ENCODE data around the gene COBL.

COBL gene

DNA sequence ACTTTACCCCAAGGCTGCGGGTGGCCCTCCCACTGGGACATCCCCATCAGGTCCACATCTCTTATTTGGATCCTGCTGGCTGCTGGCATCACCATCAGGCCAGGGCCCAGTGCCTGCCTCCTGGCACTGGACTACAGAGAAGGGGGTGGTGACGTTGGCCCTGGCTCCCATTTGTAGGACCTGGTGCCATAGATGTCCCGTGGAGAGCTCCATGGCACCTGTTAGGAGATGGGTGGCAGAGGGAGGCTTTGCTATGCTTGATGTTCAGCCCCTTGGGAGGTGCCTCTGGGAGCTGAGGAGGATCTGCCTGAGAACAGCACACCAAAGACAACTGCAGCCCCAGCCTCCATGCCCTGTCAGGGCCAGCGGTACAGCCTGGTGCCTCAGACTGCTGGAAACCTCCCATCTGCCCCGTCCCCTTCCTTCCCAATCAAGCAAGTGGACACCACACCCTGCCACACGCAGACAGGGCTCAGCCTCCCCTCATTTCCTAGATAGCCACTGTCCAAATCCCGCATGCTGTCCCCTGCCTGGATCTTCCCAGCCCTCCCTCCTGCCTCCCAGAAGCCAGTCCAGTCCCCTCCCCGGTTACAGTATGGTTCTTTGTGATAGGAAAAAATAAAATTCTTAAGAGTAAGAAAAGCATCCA is 303.9 kb downstream of the COBL start:
- no peak for TF ChIP-seq POLR2A (IDR thresholded peaks at IDR 0.05; ENCODE audit: low read depth, low read length)
- TF ChIP-seq SPI1 (IDR thresholded peaks at IDR 0.05; ENCODE audit: low read depth, low read length), result no peak
- TF ChIP-seq TAF1 (IDR thresholded peaks at IDR 0.05; ENCODE audit: low read depth, low read length), result no peak
- DNase-seq (ENCODE audit: insufficient read length, low spot score) (no peak), FAIRE-seq (no peak)

DNA sequence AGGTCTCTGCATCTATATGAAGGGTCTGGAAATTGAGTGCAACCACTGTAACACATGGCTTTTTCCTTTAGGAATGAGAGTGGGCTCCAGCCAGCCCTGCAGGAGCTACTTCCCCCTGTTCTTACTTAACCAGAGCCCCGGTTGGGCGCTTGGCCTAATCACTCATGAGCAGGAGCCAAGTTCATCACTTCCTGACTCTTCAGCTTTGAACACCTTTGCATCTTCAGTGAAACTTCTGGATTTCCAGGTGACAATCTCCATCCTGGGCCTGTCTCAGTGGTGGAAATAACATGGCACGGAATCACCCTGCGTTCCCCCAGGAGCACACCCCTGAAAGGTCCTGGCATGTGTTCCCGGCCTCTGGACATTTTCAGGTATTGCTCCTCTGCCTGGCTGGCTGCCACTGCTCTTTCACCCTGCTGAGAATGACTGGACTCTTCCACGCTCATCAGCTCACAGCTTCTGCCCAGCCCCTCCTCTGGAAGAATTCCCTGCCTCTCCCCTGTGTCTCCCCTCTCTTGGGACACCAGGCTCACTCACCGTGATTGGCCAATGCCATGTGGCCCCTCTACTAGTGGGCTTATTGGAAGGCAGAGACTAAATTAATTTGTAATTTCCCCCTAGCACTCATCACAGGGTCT is 304.8 kb downstream of the COBL start:
- TF ChIP-seq POLR2AphosphoS5 (IDR thresholded peaks at IDR 0.05; ENCODE audit: low read depth, low read length) (no peak), PAX5 (IDR thresholded peaks at IDR 0.05; ENCODE audit: insufficient read depth, low read length, severe bottlenecking) (no peak), POU2F2 (IDR thresholded peaks at IDR 0.05; ENCODE audit: low read depth, low read length) (no peak), SPI1 (IDR thresholded peaks at IDR 0.05; ENCODE audit: low read depth, low read length) (no peak), POLR2A (IDR thresholded peaks at IDR 0.05; ENCODE audit: low read depth, low read length) (no peak), TAF1 (IDR thresholded peaks at IDR 0.05; ENCODE audit: low read depth, low read length) (no peak)
- no peak for FAIRE-seq

DNA sequence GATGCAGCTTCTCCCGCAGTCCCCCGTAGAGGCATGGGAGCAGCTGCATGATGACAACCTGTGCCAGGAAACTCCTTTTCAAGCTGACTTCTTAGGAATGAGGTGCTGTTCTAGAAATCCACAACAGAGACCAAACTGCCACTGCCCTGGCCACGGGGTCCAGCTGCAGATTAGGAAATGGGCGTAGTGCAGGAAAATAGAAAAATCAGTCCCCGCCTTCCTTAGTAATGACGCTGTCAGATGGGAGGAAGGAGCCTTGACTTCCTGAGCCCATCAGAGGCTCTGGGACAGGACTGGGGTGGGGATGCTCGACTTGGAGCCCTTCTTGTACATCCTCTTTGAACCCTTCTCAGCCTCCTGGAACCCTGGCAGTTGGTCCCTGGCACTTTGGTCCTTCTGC is 306.1 kb downstream of the COBL start:
- no peak for FAIRE-seq
- TF ChIP-seq PAX5 (IDR thresholded peaks at IDR 0.05; ENCODE audit: insufficient read depth, low read length, severe bottlenecking), result no peak
- TF ChIP-seq POLR2A (IDR thresholded peaks at IDR 0.05; ENCODE audit: low read depth, low read length), result no peak
- no peak for TF ChIP-seq SPI1 (IDR thresholded peaks at IDR 0.05; ENCODE audit: low read depth, low read length)
- no peak for TF ChIP-seq TAF1 (IDR thresholded peaks at IDR 0.05; ENCODE audit: low read depth, low read length)
- TF ChIP-seq POU2F2 (IDR thresholded peaks at IDR 0.05; ENCODE audit: low read depth, low read length), result no peak
- no peak for TF ChIP-seq POLR2AphosphoS5 (IDR thresholded peaks at IDR 0.05; ENCODE audit: low read depth, low read length)
- no peak for DNase-seq (ENCODE audit: insufficient read length, low spot score)

More for the DNA sequence above, 304.8 kb downstream of the COBL start:
- no peak for DNase-seq (ENCODE audit: insufficient read length, low spot score)

DNA sequence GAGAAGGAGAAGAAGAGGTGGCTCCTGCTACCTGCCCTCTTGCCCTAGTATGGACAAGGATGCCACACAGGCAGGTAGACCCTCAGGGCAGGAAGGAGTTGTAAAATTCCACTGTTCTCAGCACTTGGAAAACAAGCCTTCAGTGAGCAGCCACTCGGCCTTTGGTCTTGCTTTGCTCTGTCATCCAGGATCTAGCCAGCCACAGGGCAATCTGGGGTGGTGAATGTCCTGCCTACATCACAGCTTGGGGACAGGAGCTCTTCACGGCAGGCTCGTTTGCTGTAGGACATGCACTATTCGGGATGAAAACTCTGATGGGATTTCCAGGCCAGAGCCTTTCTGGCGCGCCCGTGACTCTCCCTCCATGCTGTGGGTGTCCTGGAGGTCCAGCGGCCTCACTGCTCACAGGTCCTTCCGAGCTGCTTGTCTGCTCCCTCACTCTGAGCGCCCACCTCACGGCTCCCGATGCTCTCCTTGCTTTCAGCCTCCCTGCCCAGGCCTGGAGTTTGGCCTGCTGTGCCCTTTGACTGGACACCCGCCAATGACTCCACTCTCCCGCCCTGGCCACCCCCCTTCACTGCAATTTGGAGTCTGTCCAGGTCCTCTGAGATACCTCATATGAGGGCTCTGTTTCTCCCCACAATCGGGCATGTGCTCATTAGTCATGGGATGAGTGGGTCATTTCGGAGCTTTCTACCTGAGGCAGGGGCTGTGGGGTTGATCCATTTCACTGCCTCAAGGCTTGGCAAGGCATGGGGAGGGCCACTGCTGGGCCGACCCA is 306.7 kb downstream of the COBL start:
- DNase-seq (ENCODE audit: insufficient read length, low spot score), result no peak
- TF ChIP-seq POLR2A (IDR thresholded peaks at IDR 0.05; ENCODE audit: low read depth, low read length) (no peak), PAX5 (IDR thresholded peaks at IDR 0.05; ENCODE audit: insufficient read depth, low read length, severe bottlenecking) (no peak)
- FAIRE-seq, result no peak

DNA sequence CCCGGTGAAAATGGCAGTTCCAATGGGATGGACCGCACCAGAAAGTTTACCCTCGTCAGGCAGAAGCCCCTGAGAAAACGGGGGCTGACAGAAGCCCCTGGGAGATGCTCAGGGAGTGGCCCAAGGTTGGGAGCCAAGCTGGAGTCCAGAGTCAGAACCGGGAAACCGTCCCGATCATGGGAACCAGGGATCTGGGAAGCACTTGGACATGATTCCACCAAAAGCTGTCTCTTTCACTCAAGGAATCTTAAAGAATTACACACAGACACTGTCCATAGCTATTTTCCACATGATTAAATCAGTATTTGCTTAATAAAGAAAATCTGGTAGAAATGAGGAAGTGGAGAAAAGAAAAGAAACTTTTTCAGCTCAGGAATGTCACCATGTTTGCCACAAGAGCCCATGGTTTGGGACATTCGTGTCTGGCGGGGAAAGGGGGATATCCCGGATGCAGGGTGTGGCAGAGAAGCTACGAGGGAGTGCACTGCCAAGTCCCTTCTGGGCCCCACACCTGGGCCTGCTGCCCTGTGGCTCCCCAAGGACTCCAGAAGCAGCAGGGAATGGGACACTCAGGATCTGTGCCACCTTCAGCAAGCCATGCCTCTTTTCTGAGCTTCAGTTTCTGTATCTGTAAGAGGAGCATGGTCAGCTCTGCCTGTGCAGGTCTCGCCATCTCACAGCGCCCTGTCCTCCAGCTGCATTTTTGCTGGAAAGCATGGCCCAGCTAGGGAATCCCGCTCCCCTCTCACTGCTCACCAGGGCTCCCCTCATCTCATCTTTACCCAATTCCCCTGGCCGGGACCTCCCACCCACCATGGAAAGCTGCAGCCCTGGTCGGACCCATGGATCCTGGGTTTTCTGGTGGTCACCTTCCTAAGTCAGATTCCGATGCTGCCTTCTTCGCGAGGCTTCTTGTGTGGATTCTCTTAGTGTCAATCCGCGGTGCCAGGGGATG is 308.8 kb downstream of the COBL start:
- DNase-seq (ENCODE audit: insufficient read length, low spot score) (no peak), FAIRE-seq (no peak)
- TF ChIP-seq TAF1 (IDR thresholded peaks at IDR 0.05; ENCODE audit: low read depth, low read length) (no peak), POLR2A (IDR thresholded peaks at IDR 0.05; ENCODE audit: low read depth, low read length) (no peak), POLR2AphosphoS5 (IDR thresholded peaks at IDR 0.05; ENCODE audit: low read depth, low read length) (no peak), SPI1 (IDR thresholded peaks at IDR 0.05; ENCODE audit: low read depth, low read length) (no peak), PAX5 (IDR thresholded peaks at IDR 0.05; ENCODE audit: insufficient read depth, low read length, severe bottlenecking) (no peak), POU2F2 (IDR thresholded peaks at IDR 0.05; ENCODE audit: low read depth, low read length) (no peak)

DNA sequence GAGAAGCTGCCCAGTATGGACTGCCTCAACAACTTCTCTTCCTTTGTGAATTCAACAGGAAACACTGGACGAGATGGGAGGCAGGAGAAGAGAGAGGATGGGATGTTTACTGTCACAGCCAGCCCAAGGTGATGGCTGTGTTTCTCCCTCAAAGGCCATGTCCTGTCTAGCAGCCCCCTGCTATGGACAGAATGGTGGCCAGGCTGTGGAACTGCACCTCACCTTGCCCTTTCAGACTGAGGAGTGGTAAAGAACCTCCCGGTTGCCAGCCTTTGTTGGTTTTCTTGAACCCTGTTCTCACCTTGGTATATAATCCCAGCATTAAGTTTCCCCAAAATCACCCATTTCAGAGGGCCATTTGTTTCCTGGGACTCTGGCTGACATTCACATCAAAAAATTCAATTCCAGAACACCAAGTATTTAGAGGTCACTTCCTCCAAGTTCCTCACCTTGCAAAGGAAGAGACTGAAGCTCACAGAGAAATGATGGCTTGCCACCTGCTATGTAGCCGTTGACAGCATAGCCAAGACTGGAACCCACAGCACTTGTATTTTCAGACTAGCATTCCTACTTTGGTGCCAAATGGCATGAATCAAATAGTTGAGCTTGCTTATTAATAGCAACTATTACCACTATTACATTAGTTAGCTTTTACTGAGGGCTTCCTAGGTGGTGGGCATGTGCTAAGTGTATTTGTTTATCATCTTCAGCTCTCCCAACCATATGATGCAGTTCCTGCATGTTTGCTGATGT is 309.9 kb downstream of the COBL start:
- FAIRE-seq, result no peak
- no peak for DNase-seq (ENCODE audit: insufficient read length, low spot score)
- TF ChIP-seq POLR2AphosphoS5 (IDR thresholded peaks at IDR 0.05; ENCODE audit: low read depth, low read length), result no peak
- no peak for TF ChIP-seq POLR2A (IDR thresholded peaks at IDR 0.05; ENCODE audit: low read depth, low read length)
- TF ChIP-seq PAX5 (IDR thresholded peaks at IDR 0.05; ENCODE audit: insufficient read depth, low read length, severe bottlenecking), result no peak
- TF ChIP-seq SPI1 (IDR thresholded peaks at IDR 0.05; ENCODE audit: low read depth, low read length), result no peak
- TF ChIP-seq TAF1 (IDR thresholded peaks at IDR 0.05; ENCODE audit: low read depth, low read length), result no peak
- TF ChIP-seq POU2F2 (IDR thresholded peaks at IDR 0.05; ENCODE audit: low read depth, low read length), result no peak

DNA sequence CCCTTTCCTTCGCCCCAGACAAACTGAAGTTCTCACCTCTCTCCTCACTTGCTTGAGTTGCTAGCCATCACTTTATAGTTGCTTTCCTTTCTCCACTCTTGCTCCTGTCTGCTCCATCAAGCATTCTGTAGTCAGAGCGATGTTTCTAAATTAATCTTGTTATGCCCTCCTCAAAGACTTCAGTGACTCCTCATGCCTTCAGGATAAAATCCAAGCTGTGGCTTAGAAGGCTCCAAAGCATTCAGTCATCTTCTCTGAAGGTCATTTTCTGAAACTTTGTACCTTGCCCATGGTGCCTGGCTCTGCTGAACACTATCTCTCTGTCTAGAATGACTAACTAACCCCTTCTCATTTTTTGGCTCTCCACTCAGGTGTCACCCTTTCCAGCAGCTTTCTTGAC is 311.5 kb downstream of the COBL start:
- DNase-seq (ENCODE audit: insufficient read length, low spot score) (no peak), FAIRE-seq (no peak)
- TF ChIP-seq POLR2A (IDR thresholded peaks at IDR 0.05; ENCODE audit: low read depth, low read length) (no peak), PAX5 (IDR thresholded peaks at IDR 0.05; ENCODE audit: insufficient read depth, low read length, severe bottlenecking) (no peak), SPI1 (IDR thresholded peaks at IDR 0.05; ENCODE audit: low read depth, low read length) (no peak), POLR2AphosphoS5 (IDR thresholded peaks at IDR 0.05; ENCODE audit: low read depth, low read length) (no peak), TAF1 (IDR thresholded peaks at IDR 0.05; ENCODE audit: low read depth, low read length) (no peak), POU2F2 (IDR thresholded peaks at IDR 0.05; ENCODE audit: low read depth, low read length) (no peak)

DNA sequence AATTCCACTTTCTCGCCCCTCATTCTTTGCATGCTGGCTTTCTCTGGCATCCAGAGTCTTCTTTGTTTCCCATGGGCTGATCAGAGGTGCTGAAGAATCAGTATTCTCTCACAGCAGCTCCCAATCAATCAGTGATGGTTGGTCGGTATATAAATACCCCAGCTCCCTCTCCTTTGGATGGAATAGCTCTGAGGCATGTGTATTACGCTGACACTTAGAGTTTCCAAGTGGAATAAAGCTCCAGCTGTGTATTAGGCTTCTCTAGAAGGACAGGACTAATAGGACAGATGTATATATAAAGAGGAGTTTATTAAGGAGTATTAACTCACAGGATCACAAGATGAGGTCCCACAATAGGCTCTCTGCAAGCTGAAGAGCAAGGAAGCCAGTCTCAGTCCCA is 315.7 kb downstream of the COBL start:
- DNase-seq (ENCODE audit: insufficient read length, low spot score) (no peak), FAIRE-seq (no peak)
- no peak for TF ChIP-seq POU2F2 (IDR thresholded peaks at IDR 0.05; ENCODE audit: low read depth, low read length)
- no peak for TF ChIP-seq PAX5 (IDR thresholded peaks at IDR 0.05; ENCODE audit: insufficient read depth, low read length, severe bottlenecking)
- TF ChIP-seq TAF1 (IDR thresholded peaks at IDR 0.05; ENCODE audit: low read depth, low read length), result no peak
- no peak for TF ChIP-seq POLR2AphosphoS5 (IDR thresholded peaks at IDR 0.05; ENCODE audit: low read depth, low read length)
- no peak for TF ChIP-seq POLR2A (IDR thresholded peaks at IDR 0.05; ENCODE audit: low read depth, low read length)
- no peak for TF ChIP-seq SPI1 (IDR thresholded peaks at IDR 0.05; ENCODE audit: low read depth, low read length)
